Thyroid gland (tissue), 4 donors: ENCODE data around the gene PEX12.

ENCODE experiments used
- CTCF ChIP-seq, 6 experiments: fragments of 200-600 bp in 3 of 6; fragments of 450-650 bp in 3 of 6; sonication (generic) in 3 of 6; IDR thresholded peaks; one replicate each; pipeline ENCODE4 v1.5.1; 2016 to 2019; ENCODE audit warnings: antibody characterized with exemption in 6 of 6, mild to moderate bottlenecking in 2 of 6, inconsistent platforms in 1 of 6, moderate library complexity in 1 of 6
- POLR2A ChIP-seq, 2 donors: fragments of 450-650 bp; IDR thresholded peaks; one replicate each; pipeline ENCODE4 v1.6.1; 2017; ENCODE audit warnings: antibody characterized with exemption in 2 of 2, mild to moderate bottlenecking in 2 of 2, moderate library complexity in 1 of 2

- no peak for TF ChIP-seq CTCF (IDR thresholded peaks at IDR 0.05)
- no peak for TF ChIP-seq POLR2A (IDR thresholded peaks at IDR 0.05)
These were observed 8.2 kb upstream of the PEX12 start for GRCh38 chr17:35586569-35587073.
